PC-3 (cell line): ENCODE results near the gene LTBR. TPM values are rescaled to one million over a fixed set of nuclear protein-coding genes. Genes with fewer than 3 reads are reported as not detected.

Experiments
- ATAC-seq: fragments of 200-7000 bp; cut with Tn5 transposase; 2 replicates; pipeline ENCODE4 v1.9.1; 2020; ENCODE audit warnings: mild to moderate bottlenecking, moderate library complexity
- BruUV-seq: library from RNA; stranded (reverse); fragments of 400-500 nt; replicated peaks from 2 replicates; lab custom pipeline; 2021; lab: Mats Ljungman, UMichigan
- CTCF ChIA-PET: fragments of 300-600 bp; sonication (Branson Sonifier 250); formaldehyde crosslinking; loops from one replicate; lab custom pipeline; 2022; ENCODE audit warnings: antibody characterized with exemption; lab: Charles Lee
- POLR2A ChIA-PET: fragments of 300-600 bp; sonication (Branson Sonifier 250); formaldehyde crosslinking; loops from one replicate; lab custom pipeline; 2022; ENCODE audit warnings: antibody characterized with exemption; ENCODE audit not compliant: unreplicated experiment; lab: Charles Lee
- DNase-seq: peaks from one replicate; pipeline ENCODE4 v3.0.0-alpha.2; 2015
- H2AFZ ChIP-seq: fragments of 300-600 bp; sonication (generic); 2 replicates; pipeline ENCODE4 v1.6.0; 2016; ENCODE audit warnings: antibody characterized with exemption, low read length
- H3F3A ChIP-seq: fragments of 300-600 bp; sonication (generic); one replicate; pipeline ENCODE4 v1.6.0; 2017; ENCODE audit warnings: antibody characterized with exemption, low read length, control low read depth, mild to moderate bottlenecking; ENCODE audit not compliant: unreplicated experiment
- H3K27ac ChIP-seq: fragments of 300-600 bp; sonication (generic); 2 replicates; pipeline ENCODE4 v1.5.1; 2016; ENCODE audit warnings: mild to moderate bottlenecking, low read length
- H3K27me3 ChIP-seq: fragments of 300-600 bp; sonication (generic); 2 replicates; pipeline ENCODE4 v1.6.1; 2016; ENCODE audit warnings: low read length, mixed read lengths
- H3K36me3 ChIP-seq: fragments of 300-600 bp; sonication (generic); 2 replicates; pipeline ENCODE4 v1.6.1; 2016; ENCODE audit warnings: low read depth, mixed run types, low read length, mixed read lengths
- H3K4me1 ChIP-seq: fragments of 300-600 bp; sonication (generic); 2 replicates; pipeline ENCODE4 v1.5.1; 2016; ENCODE audit warnings: low read length; ENCODE audit not compliant: insufficient read depth
- H3K4me2 ChIP-seq: fragments of 300-600 bp; sonication (generic); 2 replicates; pipeline ENCODE4 v1.6.0; 2016; ENCODE audit warnings: low read length
- H3K4me3 ChIP-seq: fragments of 300-600 bp; sonication (generic); 2 replicates; pipeline ENCODE4 v1.5.1; 2016; ENCODE audit warnings: mild to moderate bottlenecking, low read length, mixed read lengths
- H3K79me2 ChIP-seq: fragments of 300-600 bp; sonication (generic); 2 replicates; pipeline ENCODE4 v1.6.1; 2017; ENCODE audit warnings: low read length, mixed read lengths
- H3K9ac ChIP-seq: fragments of 300-600 bp; sonication (generic); 2 replicates; pipeline ENCODE4 v1.6.0; 2016; ENCODE audit warnings: mild to moderate bottlenecking, low read length
- H3K9me2 ChIP-seq: fragments of 300-600 bp; sonication (generic); replicated peaks from 2 replicates; pipeline ENCODE4 v1.6.1; 2016; ENCODE audit warnings: mixed run types, low read length, mixed read lengths
- H3K9me3 ChIP-seq: fragments of 300-600 bp; sonication (generic); 2 replicates; pipeline ENCODE4 v1.6.1; 2016; ENCODE audit warnings: low read length, mixed read lengths
- H4K20me1 ChIP-seq: fragments of 300-600 bp; sonication (generic); 2 replicates; pipeline ENCODE4 v1.6.1; 2016; ENCODE audit warnings: low read length, mixed read lengths
- CTCF ChIP-seq: fragments of 300-600 bp; sonication (generic); conservative IDR thresholded peaks from 2 replicates; pipeline ENCODE4 v1.5.1; 2017; ENCODE audit warnings: antibody characterized with exemption, low read depth, mild to moderate bottlenecking, low read length
- EZH2 ChIP-seq: fragments of 300-600 bp; sonication (generic); IDR thresholded peaks from one replicate; pipeline ENCODE4 v1.6.1; 2017; ENCODE audit warnings: antibody characterized with exemption, mild to moderate bottlenecking, low read length; ENCODE audit not compliant: unreplicated experiment
- EZH2phosphoT487 ChIP-seq: fragments of 300-600 bp; sonication (generic); IDR thresholded peaks from 2 replicates; pipeline ENCODE4 v1.6.1; 2018; ENCODE audit warnings: mild to moderate bottlenecking, antibody characterized with exemption, low read length, borderline replicate concordance
- intact Hi-C: fragments of 100-400 bp; cut with micrococcal nuclease; formaldehyde crosslinking; loops from 2 replicates; pipeline ENCODE4 v1.9.0; 2023
- total RNA-seq: library from RNA; depleted of rRNA; stranded (reverse); fragments of >200 nt; gene quantifications from 2 replicates; pipeline ENCODE4 v1.2.3, GENCODE V29; 2014

LTBR gene
- total RNA-seq, 1 experiment from 2014 or later, result 163 TPM

- POLR2A ChIA-PET, result interaction anchor here (0.6 kb wide), 1 partner anchor 74 kb away, joined by 3 read pairs; no protein-coding TSS in a partner anchor
- H3K9me3 ChIP-seq, result no peaks in the 10 kb centered on the region
- peaks cover 65% of the 10 kb centered on the region for H3K4me1 ChIP-seq
- no peak overlapping the region for H3K4me3 ChIP-seq
- intact Hi-C loops, result no loop called here
- TF ChIP-seq CTCF, result no peak
- no peak for TF ChIP-seq EZH2
- no peak for TF ChIP-seq EZH2phosphoT487
- H3K4me2 ChIP-seq, result 0 out of 2 replicates have a peak overlapping the region, but pooled peaks have one; percentile 21
- peak overlapping the region; percentile 43 for H3K27ac ChIP-seq
- H3K27me3 ChIP-seq, result no peaks in the 10 kb centered on the region
- peaks cover 5% of the 10 kb centered on the region for H3F3A ChIP-seq
- ATAC-seq (no peak), DNase-seq (no peak)
- no peaks in the 10 kb centered on the region for H3K36me3 ChIP-seq
- no peaks in the 10 kb centered on the region for H4K20me1 ChIP-seq
- no TSS peak for BruUV-seq
- CTCF ChIA-PET, result no interaction called here
- H3K9ac ChIP-seq, result no peak overlapping the region
- no peak overlapping the region for H2AFZ ChIP-seq
- H3K79me2 ChIP-seq, result 0 out of 2 replicates have a peak, but pooled peaks cover 5% of the 10 kb centered on the region
- H3K9me2 ChIP-seq, result no peaks in the 10 kb centered on the region
Observed at GRCh38 chr12:6368906-6369525, 14.9 kb upstream of the LTBR start.

- Histone ChIP-seq H3K9me3 (no peaks in the 10 kb centered on the region), H3K27ac (peak overlapping the region; percentile 98), H2AFZ (no peak overlapping the region), H3F3A (peaks cover 5% of the 10 kb centered on the region), H4K20me1 (no peaks in the 10 kb centered on the region), H3K79me2 (0 out of 2 replicates have a peak, but pooled peaks cover 5% of the 10 kb centered on the region), H3K36me3 (no peaks in the 10 kb centered on the region), H3K4me3 (no peak overlapping the region), H3K4me1 (peaks cover 65% of the 10 kb centered on the region), H3K9me2 (no peaks in the 10 kb centered on the region), H3K9ac (peak overlapping the region; percentile 70; the same call in 1 of the 2 replicates), H3K4me2 (peak overlapping the region; percentile 63; the same call in 1 of the 2 replicates), H3K27me3 (no peaks in the 10 kb centered on the region)
- ATAC-seq (no peak), DNase-seq (no peak)
- TF ChIP-seq EZH2 (no peak), CTCF (no peak), EZH2phosphoT487 (no peak)
- intact Hi-C loops, result loop anchor here (2.0 kb wide), 1 partner anchor 33 kb away; no protein-coding TSS in a partner anchor
- ChIA-PET CTCF (no interaction called here), POLR2A (no interaction called here)
- BruUV-seq, result no TSS peak
Observed at GRCh38 chr12:6369916-6370575, 13.9 kb upstream of the LTBR start.
